HUDEP-2 (cell line): ENCODE data around the gene ZNF652.
"Not testable (repeated sequence)": the region's sequence is repeated elsewhere in the genome, so short reads cannot be mapped to it uniquely, and the experiment has no call there.

Source experiments
- DNase-seq, 76 experiments: peaks; one replicate each; lab custom pipeline; 2025; ENCODE audit not compliant: unreplicated experiment in 76 of 76; lab: John Stamatoyannopoulos, UW

ZNF652 gene

DNA sequence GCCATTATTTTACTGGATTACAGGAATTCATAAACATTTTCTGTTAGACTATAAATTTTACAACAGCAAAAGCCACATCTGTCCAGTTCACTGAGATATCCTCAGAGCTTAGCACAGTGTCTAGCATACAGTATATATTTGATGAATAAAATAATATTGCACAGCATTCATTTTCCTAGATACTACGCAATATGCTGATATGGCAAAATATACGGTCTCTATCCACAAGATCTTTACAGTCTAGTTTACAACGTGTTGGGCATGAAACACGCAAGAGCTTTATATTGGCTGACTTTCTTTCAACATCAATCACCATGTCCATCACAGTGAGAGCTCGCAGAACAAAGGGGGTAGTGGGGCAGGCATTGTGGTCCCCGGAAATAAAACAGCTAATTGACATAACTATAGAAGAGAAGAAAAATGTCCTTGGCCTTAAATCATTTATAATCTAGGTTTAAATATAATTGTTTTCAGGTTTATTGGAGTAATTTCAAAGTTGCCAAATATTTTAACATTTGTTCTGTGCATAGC, 43.5 kb downstream of the ZNF652 start:
- DNase-seq = no peak

GRCh38 chr17:49316889-49317675, 45.0 kb downstream of the ZNF652 start:
- no peak for DNase-seq

DNA sequence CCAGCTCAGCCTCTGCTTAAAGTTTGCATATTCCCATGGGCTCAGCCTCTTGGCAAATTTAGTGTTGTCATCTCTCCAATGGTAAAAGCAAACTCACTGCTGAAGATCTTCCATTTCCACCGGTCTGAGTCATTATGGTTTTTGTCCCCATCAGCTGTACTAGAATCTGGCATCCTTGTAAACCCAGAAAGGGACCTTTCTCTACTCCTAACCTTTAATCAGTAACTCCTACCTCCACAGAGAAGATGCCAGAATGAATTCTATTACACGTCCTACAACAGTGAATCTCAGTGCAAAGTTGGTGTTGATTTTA, 45.8 kb downstream of the ZNF652 start:
- no peak for DNase-seq

- peak in 69 of 76 experiments; percentile 8 to 85 (median 60) for DNase-seq
Observed at GRCh38 chr17:49315551-49316257, 46.3 kb downstream of the ZNF652 start.

DNA sequence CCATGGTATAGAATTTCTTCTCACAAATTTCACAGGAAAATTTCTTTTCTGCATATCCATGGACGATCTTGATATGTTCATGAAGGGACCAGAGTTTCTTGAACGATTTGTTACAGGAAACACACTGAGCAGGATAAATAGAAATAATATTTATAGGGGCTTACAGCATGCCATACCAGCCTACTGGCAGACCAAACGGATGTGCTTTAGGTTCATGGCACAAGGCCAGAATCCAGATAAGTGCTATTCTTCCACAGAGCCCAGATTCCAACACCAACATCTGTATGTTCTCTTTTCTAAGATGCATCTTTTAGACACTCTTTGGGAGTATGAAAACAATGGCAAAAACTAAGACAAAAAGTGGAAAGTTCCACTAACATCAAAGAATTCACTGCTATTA, 49.3 kb downstream of the ZNF652 start:
- no peak for DNase-seq

- no peak for DNase-seq
Observed at GRCh38 chr17:49299996-49300395, 62.1 kb downstream of the ZNF652 start.

- DNase-seq = no peak
Observed at GRCh38 chr17:49298371-49298976, 63.6 kb downstream of the ZNF652 start.

- DNase-seq = no peak
Observed at GRCh38 chr17:49297141-49297540, 64.9 kb downstream of the ZNF652 start.

DNA sequence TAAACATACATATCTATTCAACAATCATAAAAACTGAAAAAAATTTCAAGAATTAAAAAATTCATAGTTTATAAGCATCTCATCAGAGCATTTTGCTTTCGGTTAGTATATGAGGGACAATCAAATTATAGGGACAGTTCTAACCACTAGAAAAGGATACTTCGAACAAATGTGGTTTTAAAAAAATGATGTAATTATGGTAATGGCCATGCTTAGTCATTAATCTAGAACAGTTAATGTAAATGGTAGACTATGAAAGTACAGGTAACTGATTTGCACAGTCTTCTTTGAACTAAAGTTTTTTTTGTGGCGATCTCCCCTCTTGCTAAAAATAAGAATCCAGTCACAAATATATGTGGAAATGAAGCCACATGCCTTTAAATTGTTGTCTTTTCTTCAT, 67.9 kb downstream of the ZNF652 start:
- DNase-seq = peak in 1 of 76 experiments; percentile 22

DNA sequence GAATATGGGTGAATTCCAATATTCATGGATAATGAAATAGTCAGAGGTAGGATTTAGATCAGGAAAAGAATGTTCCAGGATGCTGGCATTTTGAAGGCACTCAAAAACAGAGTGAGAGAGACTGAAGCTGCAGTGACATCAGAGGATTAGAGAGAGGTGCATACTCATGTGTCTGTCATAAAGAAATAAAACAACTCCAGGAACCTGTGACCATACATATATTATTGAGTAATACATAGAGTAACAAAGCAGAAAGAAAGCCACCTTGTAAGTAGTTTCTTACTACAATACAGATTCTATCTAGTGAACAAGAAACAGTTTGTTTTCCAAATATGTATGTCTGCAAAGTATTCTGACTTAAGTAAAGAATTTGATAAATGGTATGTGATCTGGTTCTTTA, 69.1 kb downstream of the ZNF652 start:
- DNase-seq = no peak

- no peak for DNase-seq
Observed at GRCh38 chr17:49291929-49292328, 70.1 kb downstream of the ZNF652 start.

DNA sequence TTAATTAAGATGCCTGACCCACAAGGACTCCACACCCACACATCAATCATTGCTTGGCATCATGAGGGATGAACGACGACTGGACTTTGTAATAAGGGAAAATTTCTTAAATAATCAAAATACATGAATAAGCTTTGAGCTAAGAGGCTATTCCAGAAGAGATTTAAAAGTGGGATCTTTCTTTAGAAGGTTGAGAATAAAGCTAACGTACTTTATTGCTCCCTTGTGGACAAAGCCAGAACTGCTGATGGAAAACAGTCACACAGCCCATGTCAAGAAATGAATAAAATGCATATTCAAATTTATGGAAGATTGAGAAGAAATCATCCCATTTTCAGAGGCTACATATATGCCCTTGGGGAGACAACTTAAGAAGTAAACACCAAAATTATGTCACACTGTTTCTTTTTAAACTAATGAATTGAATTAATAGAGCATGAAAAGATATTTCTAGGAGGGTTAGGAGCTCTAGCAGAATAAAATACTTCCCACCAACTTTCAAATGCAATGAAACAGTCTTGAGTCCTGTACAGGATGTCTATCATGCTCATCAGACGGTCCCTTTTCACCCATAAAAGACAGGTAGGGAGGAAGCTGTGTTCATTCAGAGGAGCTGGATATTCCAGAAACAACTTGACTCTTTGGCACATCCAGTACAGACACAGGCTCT, 71.2 kb downstream of the ZNF652 start:
- peak in 31 of 76 experiments; percentile 1 to 52 (median 25) for DNase-seq

DNA sequence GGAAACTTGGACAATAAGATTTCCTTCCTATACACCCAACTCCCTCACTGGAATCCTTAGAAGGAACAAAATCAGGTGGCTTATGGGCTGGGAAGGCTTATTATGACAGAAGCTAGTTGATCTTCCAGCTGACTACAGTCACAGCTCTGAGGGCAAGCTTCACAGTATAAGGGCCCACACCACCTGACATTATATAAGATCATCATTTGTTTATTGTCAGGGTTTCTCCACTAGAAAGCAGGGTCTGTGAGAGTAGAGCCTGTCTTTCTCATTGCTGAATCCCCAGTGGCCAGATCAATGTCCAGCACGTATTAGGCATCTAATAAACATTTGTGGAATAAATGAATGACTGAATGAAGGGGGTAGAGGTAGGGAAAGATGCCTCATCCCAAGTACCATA, 73.7 kb downstream of the ZNF652 start:
- DNase-seq = no peak

GRCh38 chr17:49287481-49287880, 74.6 kb downstream of the ZNF652 start:
- DNase-seq = no peak

DNA sequence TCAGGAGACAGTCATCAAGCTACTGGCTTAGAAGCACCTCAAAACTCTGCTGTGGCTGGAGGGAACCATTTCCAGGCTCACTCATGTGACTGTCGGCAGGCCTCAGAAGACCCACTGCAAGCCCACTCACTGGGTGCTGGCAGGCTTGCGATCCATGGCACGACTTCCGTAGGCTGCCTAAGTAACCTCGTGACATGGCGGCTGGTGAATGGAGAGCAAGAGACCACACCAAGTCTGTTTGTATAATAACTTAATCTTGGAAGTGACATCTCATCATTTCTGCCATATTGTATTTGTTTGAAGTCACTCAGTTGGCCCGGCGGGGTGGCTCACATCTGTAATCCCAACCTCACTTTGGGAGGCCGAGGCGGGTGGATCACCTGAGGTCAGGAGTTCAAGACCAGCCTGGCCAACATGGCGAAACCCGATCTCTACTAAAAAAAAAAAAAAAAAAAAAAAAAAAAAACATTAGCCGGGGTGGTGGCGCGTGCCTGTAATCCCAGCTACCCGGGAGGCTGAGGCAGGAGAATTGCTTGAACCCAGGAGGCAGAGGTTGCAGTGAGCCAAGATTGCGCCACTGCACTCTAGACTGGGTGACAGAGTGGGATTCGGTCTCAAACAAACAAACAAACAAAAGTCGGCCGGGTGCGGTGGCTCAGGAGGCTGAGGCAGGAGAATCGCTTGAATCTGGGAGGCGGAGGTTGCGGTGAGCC, 75.6 kb downstream of the ZNF652 start:
- DNase-seq = not testable (repeated sequence)

DNA sequence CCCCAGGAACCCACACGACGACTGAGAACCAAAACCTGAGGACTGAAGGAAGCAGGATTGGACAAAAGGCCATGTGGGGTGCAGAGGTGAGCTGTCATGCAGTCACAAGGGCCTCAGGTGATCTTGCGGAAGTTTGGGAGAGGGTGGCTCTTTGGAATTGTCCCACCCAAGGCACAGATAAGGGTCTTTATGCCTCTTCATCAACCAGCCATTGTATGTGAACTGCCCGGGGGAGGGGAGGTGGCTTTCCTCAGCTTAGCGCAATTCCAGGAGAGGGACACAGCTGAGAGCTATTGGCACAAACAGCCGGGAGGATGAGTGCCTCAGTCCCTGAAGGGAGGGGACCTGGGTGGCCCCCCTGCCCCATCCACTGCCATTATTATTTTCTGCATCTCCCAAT, 76.3 kb downstream of the ZNF652 start:
- DNase-seq = no peak

GRCh38 chr17:49280918-49281317, 81.1 kb downstream of the ZNF652 start:
- no peak for DNase-seq

- no peak for DNase-seq
Observed at GRCh38 chr17:49280061-49280460, 82.0 kb downstream of the ZNF652 start.

GRCh38 chr17:49279263-49280015, 82.6 kb downstream of the ZNF652 start:
- DNase-seq = not testable (repeated sequence)

DNA sequence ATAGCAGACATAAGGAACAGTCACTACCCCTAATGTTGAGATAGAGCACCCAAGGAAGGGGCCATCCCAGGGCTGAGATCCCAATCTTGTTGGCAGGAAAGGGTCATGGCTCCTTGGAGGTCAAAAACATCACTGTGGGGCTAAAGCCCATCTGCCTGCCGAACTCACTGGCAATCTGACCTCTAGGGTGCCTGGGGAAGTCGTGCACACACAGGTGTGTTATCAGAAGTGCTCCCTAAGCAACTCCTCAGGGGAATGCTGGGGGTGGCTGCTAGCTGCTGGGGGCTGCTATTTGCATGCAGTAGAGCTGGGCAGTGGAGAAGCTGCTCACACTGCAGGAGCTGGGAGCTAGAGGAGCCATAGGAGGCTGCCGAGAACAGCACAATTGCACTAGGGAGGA, 84.0 kb downstream of the ZNF652 start:
- DNase-seq = no peak
